GM12875 (cell line): ENCODE results near the gene FCF1.

Experiments
- H3K4me3 ChIP-seq: one replicate; pipeline ENCODE4 v1.5.1; 2011; ENCODE audit warnings: low read depth, low read length, control low read depth
- TF ChIP-seq, protein P1 (sequence below): IDR thresholded peaks from 2 replicates; pipeline ENCODE4 v1.5.1; 2011; ENCODE audit warnings: low read depth, mild to moderate bottlenecking, control low read depth, inconsistent platforms, low read length, moderate library complexity, borderline replicate concordance; ENCODE audit not compliant: insufficient read depth

The FCF1 gene

DNA sequence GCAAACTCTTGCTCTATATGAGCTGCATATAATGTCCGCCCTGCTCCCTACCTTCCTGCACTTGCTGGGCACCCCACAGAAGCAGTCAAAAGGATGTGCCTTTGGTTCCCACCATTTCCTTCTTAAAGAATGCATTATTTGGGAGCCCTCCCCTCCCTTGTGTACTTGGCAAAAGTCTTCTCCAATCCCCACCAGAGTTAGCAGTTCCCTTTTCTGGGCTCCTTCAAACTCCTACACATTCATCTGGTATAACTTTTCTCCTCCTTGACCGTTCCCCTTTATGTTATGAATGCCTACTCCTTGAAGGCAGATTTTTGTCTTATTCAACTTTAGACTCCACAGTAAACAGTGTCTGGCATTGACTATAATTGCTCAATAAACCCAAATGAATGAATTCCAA is 27.9 kb upstream of the FCF1 start:
- H3K4me3 ChIP-seq, result no peak overlapping the region
- TF ChIP-seq, protein P1, sequence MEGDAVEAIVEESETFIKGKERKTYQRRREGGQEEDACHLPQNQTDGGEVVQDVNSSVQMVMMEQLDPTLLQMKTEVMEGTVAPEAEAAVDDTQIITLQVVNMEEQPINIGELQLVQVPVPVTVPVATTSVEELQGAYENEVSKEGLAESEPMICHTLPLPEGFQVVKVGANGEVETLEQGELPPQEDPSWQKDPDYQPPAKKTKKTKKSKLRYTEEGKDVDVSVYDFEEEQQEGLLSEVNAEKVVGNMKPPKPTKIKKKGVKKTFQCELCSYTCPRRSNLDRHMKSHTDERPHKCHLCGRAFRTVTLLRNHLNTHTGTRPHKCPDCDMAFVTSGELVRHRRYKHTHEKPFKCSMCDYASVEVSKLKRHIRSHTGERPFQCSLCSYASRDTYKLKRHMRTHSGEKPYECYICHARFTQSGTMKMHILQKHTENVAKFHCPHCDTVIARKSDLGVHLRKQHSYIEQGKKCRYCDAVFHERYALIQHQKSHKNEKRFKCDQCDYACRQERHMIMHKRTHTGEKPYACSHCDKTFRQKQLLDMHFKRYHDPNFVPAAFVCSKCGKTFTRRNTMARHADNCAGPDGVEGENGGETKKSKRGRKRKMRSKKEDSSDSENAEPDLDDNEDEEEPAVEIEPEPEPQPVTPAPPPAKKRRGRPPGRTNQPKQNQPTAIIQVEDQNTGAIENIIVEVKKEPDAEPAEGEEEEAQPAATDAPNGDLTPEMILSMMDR, result no peak

DNA sequence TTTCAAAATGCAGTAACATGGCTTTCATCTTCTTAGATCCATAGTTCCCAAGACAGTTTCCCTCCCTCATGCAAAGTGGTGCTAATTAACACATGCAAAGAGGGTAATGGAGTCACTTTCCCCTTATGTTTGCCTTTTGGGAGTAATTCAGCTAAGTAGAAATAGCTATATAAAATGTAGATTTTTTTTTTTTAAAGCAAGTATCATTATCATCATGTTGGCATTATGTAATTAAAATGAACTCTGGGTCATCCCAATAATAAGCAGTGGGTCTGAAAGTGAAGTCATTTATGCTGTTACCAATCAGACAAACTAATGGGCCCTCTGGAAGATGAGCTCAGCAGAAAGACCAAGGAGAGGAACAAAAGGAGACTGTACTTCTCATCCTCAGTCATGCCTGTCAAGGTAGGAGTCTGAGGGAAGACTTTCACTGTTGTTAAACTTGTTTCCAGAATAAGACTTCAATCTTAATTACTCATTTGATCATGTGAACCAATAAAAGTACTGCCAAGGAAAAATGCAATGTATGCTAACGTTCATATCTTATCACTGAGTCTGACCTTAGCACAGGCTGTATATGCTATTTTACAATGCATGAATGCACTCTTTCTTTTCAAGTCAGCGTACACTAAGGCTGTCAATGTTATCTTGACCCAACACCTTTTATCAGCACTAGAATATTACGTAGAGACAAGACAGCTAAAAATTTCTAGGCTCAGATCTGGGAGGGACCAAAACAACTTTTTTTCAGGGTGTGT is 26.8 kb upstream of the FCF1 start:
- TF ChIP-seq, protein P1, result no peak
- no peak overlapping the region for H3K4me3 ChIP-seq

DNA sequence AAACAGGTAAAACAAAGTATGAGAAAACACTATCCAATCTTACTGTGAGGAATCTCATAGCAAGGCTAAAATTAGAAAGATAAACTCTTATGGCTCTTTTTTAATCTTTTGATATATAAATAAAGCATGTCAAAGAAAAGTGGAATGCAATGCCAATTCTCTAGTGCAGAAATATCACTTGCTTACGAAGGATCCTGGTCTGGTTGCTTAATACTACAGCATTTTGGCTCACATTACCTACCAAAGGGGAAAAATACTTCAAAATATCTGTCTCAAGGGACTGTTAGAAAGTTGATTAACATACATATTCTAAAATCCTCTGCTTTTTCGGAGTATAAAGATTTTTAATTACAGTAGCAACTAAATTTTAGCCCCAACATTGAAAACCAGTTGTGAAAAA is 21.5 kb upstream of the FCF1 start:
- TF ChIP-seq, protein P1, result no peak
- no peak overlapping the region for H3K4me3 ChIP-seq

DNA sequence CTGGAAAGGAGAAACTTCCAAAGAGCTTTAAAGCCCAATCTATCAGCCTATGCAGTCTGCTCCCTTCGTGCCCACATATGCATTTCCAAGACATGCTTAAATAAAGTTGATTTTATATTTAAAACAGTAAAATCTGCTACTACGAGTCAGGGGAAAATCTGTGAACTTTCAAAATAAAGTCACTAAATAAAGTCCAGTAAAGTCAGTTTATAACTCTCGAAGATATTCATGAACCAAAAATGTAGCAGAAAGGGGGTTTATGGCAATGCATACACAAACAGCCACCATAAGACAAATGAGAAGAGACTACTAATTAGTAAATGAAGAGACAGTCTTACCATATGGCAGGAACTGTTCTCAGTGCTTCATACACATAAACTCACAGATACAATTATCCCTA is 19.8 kb upstream of the FCF1 start:
- TF ChIP-seq, protein P1, result no peak

DNA sequence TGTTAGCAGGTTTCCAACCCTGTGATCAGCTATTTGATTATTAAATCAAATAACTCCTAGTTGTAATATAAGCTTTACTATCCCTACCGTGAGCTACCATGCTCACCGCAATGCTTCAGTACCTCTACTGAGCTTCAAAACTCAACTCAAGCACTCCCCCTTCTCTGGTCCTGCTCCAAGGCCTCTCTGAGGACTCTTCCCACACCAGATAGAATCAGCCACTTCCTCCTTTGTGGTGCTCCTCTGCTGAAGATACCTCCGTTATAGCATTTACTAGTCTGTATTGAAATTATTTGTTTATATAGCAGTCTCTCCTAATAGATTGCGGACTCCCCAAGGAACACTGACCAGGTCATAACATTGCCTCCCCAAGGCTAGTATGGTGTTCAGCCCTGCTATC is 17.5 kb upstream of the FCF1 start:
- TF ChIP-seq, protein P1, result no peak
- no peak overlapping the region for H3K4me3 ChIP-seq

More for the DNA sequence above, 19.8 kb upstream of the FCF1 start:
- H3K4me3 ChIP-seq, result no peak overlapping the region

DNA sequence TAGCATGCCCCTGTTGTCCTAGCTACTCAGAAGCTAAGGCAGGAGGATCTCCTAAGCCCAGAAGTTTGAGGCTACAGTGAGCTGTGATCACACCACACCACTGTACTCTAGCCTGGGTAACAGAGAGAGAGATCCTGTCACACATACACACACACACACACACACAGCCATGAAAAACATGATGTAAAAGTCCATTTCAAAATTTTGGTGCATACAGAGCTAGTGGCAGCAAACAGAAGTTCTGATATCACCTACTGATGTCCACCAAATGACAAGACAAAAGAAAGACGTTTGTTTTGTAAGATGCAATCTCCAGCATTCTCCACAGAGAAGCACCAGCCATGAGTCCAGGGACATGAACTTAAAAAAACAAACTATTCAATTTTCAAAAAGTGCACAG is 15.9 kb upstream of the FCF1 start:
- H3K4me3 ChIP-seq, result no peak overlapping the region
- TF ChIP-seq, protein P1, result no peak

DNA sequence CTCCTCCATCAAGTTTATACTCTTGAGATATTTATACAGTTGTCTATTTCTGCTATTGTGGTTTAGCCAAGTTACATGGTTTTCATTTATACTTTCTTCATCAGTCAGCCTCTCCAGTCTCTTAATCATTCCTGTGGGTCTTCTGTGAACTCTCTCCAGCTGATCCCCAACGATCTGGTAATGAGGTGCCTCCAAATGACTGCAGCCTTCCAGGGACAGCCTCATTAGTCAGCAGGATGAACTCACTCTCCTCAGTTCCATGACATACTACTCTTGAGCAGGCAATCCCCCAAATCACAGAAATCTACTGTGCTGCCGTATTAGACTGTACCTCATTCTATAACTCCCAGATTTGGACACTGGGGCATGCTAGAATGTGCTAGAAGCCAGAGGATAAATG is 15.4 kb upstream of the FCF1 start:
- TF ChIP-seq, protein P1, result no peak
- H3K4me3 ChIP-seq, result no peak overlapping the region
